HEK293 (cell line): ENCODE results near the gene CD300LG.

Experiments used
- GLI4 ChIP-seq: fragments of 450-650 bp; formaldehyde crosslinking; IDR thresholded peaks from 2 replicates; pipeline ENCODE4 v1.5.1; 2016; ENCODE audit warnings: missing biosample characterization, missing genetic modification characterization
- GLIS2 ChIP-seq: fragments of 450-650 bp; formaldehyde crosslinking; IDR thresholded peaks from 2 replicates; pipeline ENCODE4 v1.5.1; 2016; ENCODE audit warnings: missing biosample characterization, missing genetic modification characterization
- HOXC10 ChIP-seq: sonication (generic); formaldehyde crosslinking; IDR thresholded peaks from 2 replicates; pipeline ENCODE4 v1.8.1; 2023; ENCODE audit warnings: mild to moderate bottlenecking, missing genetic modification reagents
- KLF1 ChIP-seq: fragments of 450-650 bp; formaldehyde crosslinking; IDR thresholded peaks from 2 replicates; pipeline ENCODE4 v1.5.1; 2016; ENCODE audit warnings: missing biosample characterization, missing genetic modification characterization
- KLF8 ChIP-seq: fragments of 450-650 bp; formaldehyde crosslinking; IDR thresholded peaks from 2 replicates; pipeline ENCODE4 v1.5.1; 2016; ENCODE audit warnings: missing biosample characterization, missing genetic modification characterization
- MEIS1 ChIP-seq: sonication (generic); formaldehyde crosslinking; IDR thresholded peaks from 2 replicates; pipeline ENCODE4 v1.8.1; 2022; ENCODE audit warnings: missing genetic modification reagents, mild to moderate bottlenecking, borderline replicate concordance
- MYNN ChIP-seq: fragments of 450-650 bp; formaldehyde crosslinking; IDR thresholded peaks from 2 replicates; pipeline ENCODE4 v1.5.1; 2016; ENCODE audit warnings: missing biosample characterization, missing genetic modification characterization, borderline replicate concordance
- SALL2 ChIP-seq: fragments of 450-650 bp; formaldehyde crosslinking; IDR thresholded peaks from 2 replicates; pipeline ENCODE4 v1.5.0; 2017; ENCODE audit warnings: missing biosample characterization, mild to moderate bottlenecking, missing genetic modification characterization, borderline replicate concordance
- ZBTB20 ChIP-seq: fragments of 450-650 bp; formaldehyde crosslinking; IDR thresholded peaks from 2 replicates; pipeline ENCODE4 v1.5.1; 2016; ENCODE audit warnings: missing biosample characterization, missing genetic modification characterization
- ZBTB7A ChIP-seq: fragments of 450-650 bp; formaldehyde crosslinking; IDR thresholded peaks from 2 replicates; pipeline ENCODE4 v1.5.1; 2016; ENCODE audit warnings: low read depth, missing biosample characterization, missing genetic modification characterization
- ZFP37 ChIP-seq: fragments of 450-650 bp; formaldehyde crosslinking; IDR thresholded peaks from 2 replicates; pipeline ENCODE4 v1.5.1; 2016; ENCODE audit warnings: missing biosample characterization, missing genetic modification characterization
- ZFP69B ChIP-seq: fragments of 450-650 bp; formaldehyde crosslinking; IDR thresholded peaks from 2 replicates; pipeline ENCODE4 v1.5.1; 2016; ENCODE audit warnings: missing biosample characterization, missing genetic modification characterization
- ZNF132 ChIP-seq: fragments of 450-650 bp; formaldehyde crosslinking; IDR thresholded peaks from 2 replicates; pipeline ENCODE4 v1.5.1; 2017; ENCODE audit warnings: missing biosample characterization, missing genetic modification characterization, borderline replicate concordance
- ZNF140 ChIP-seq: fragments of 450-650 bp; formaldehyde crosslinking; IDR thresholded peaks from 2 replicates; pipeline ENCODE4 v1.5.1; 2016; ENCODE audit warnings: missing biosample characterization, missing genetic modification characterization
- ZNF169 ChIP-seq: fragments of 450-650 bp; formaldehyde crosslinking; IDR thresholded peaks from 2 replicates; pipeline ENCODE4 v1.5.1; 2016; ENCODE audit warnings: missing biosample characterization, missing genetic modification characterization
- ZNF214 ChIP-seq: fragments of 450-650 bp; formaldehyde crosslinking; IDR thresholded peaks from 2 replicates; pipeline ENCODE4 v1.5.1; 2017; ENCODE audit warnings: missing biosample characterization, mild to moderate bottlenecking, missing genetic modification characterization, borderline replicate concordance
- ZNF221 ChIP-seq: fragments of 450-650 bp; formaldehyde crosslinking; IDR thresholded peaks from 2 replicates; pipeline ENCODE4 v1.5.1; 2017; ENCODE audit warnings: missing biosample characterization, missing genetic modification characterization, borderline replicate concordance
- ZNF23 ChIP-seq: fragments of 450-650 bp; formaldehyde crosslinking; IDR thresholded peaks from 2 replicates; pipeline ENCODE4 v1.5.1; 2016; ENCODE audit warnings: missing biosample characterization, missing genetic modification characterization, borderline replicate concordance
- ZNF37A ChIP-seq: fragments of 450-650 bp; IDR thresholded peaks from 2 replicates; pipeline ENCODE4 v1.5.1; 2018; ENCODE audit warnings: missing biosample characterization, missing genetic modification characterization
- ZNF398 ChIP-seq: fragments of 450-650 bp; formaldehyde crosslinking; IDR thresholded peaks from 2 replicates; pipeline ENCODE4 v1.5.1; 2017; ENCODE audit warnings: missing biosample characterization, missing genetic modification characterization
- ZNF514 ChIP-seq: fragments of 450-650 bp; formaldehyde crosslinking; IDR thresholded peaks from 2 replicates; pipeline ENCODE4 v1.5.1; 2016; ENCODE audit warnings: missing biosample characterization, missing genetic modification characterization
- ZNF521 ChIP-seq: fragments of 450-650 bp; formaldehyde crosslinking; IDR thresholded peaks from 2 replicates; pipeline ENCODE4 v1.5.1; 2017; ENCODE audit warnings: missing biosample characterization, mild to moderate bottlenecking, missing genetic modification characterization
- ZNF548 ChIP-seq: fragments of 450-650 bp; formaldehyde crosslinking; IDR thresholded peaks from 2 replicates; pipeline ENCODE4 v1.5.1; 2016; ENCODE audit warnings: missing biosample characterization, missing genetic modification characterization
- ZNF549 ChIP-seq: fragments of 450-650 bp; IDR thresholded peaks from 2 replicates; pipeline ENCODE4 v1.5.1; 2018; ENCODE audit warnings: missing biosample characterization, missing genetic modification characterization, mild to moderate bottlenecking, inconsistent platforms, moderate library complexity
- ZNF561 ChIP-seq: fragments of 450-650 bp; IDR thresholded peaks from 2 replicates; pipeline ENCODE4 v1.5.1; 2018; ENCODE audit warnings: missing biosample characterization, missing genetic modification characterization, borderline replicate concordance
- ZNF791 ChIP-seq: fragments of 450-650 bp; formaldehyde crosslinking; IDR thresholded peaks from 2 replicates; pipeline ENCODE4 v1.5.1; 2016; ENCODE audit warnings: missing biosample characterization, missing genetic modification characterization
- ZNF792 ChIP-seq: fragments of 450-650 bp; formaldehyde crosslinking; IDR thresholded peaks from 2 replicates; pipeline ENCODE4 v1.5.1; 2016; ENCODE audit warnings: missing biosample characterization, missing genetic modification characterization
- ZXDB ChIP-seq: fragments of 450-650 bp; formaldehyde crosslinking; IDR thresholded peaks from 2 replicates; pipeline ENCODE4 v1.5.1; 2016; ENCODE audit warnings: missing biosample characterization, missing genetic modification characterization
- TF ChIP-seq, protein P1 (sequence below): fragments of 450-650 bp; formaldehyde crosslinking; IDR thresholded peaks from 2 replicates; pipeline ENCODE4 v1.5.1; 2016; ENCODE audit warnings: missing biosample characterization, missing genetic modification characterization
- TF ChIP-seq, protein P2 (sequence below): fragments of 450-650 bp; formaldehyde crosslinking; IDR thresholded peaks from 2 replicates; pipeline ENCODE4 v1.5.1; 2017; ENCODE audit warnings: missing biosample characterization, missing genetic modification characterization
- TF ChIP-seq, protein P3 (sequence below): fragments of 450-650 bp; formaldehyde crosslinking; IDR thresholded peaks from 2 replicates; pipeline ENCODE4; 2016; ENCODE audit warnings: missing biosample characterization, missing genetic modification characterization
- TF ChIP-seq, protein P4 (sequence below): fragments of 450-650 bp; formaldehyde crosslinking; IDR thresholded peaks from 2 replicates; pipeline ENCODE4 v1.5.1; 2016; ENCODE audit warnings: missing biosample characterization, missing genetic modification characterization

The CD300LG gene

GRCh38 chr17:43906951-43907424, 60.0 kb downstream of the CD300LG start (continued):
- TF ChIP-seq ZNF398 (tag by site-specific recombination) (peak; percentile 50), ZNF221 (tag by site-specific recombination) (no peak), ZBTB7A (tag by site-specific recombination) (no peak), ZBTB20 (peak; percentile 95), SALL2 (no peak), ZNF561 (tag by site-specific recombination) (no peak; the same call in 1 of the 2 replicates), ZNF132 (tag by site-specific recombination) (no peak), ZFP69B (tag by site-specific recombination) (no peak), ZNF549 (no peak), KLF1 (no peak), GLI4 (tag by site-specific recombination) (no peak), ZNF792 (tag by site-specific recombination) (no peak), ZNF23 (tag by site-specific recombination) (no peak), ZNF521 (tag by site-specific recombination) (no peak), ZXDB (tag by site-specific recombination) (no peak), ZFP37 (tag by site-specific recombination) (no peak), ZNF514 (no peak), ZNF791 (tag by site-specific recombination) (no peak), MEIS1 (CRISPR knock-in tag) (no peak), ZNF140 (tag by site-specific recombination) (no peak), GLIS2 (tag by site-specific recombination) (peak; percentile 42), ZNF214 (no peak), ZNF169 (tag by site-specific recombination) (no peak), HOXC10 (CRISPR knock-in tag) (no peak), MYNN (tag by site-specific recombination) (no peak), ZNF37A (no peak), ZNF548 (no peak), KLF8 (tag by site-specific recombination) (no peak)
- TF ChIP-seq, protein P1, sequence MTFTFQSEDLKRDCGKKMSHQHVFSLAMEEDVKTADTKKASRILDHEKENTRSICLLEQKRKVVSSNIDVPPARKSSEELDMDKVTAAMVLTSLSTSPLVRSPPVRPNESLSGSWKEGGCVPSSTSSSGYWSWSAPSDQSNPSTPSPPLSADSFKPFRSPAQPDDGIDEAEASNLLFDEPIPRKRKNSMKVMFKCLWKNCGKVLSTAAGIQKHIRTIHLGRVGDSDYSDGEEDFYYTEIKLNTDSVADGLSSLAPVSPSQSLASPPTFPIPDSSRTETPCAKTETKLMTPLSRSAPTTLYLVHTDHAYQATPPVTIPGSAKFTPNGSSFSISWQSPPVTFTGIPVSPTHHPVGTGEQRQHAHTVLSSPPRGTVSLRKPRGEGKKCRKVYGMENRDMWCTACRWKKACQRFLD (tag by site-specific recombination): no peak
- TF ChIP-seq, protein P2, sequence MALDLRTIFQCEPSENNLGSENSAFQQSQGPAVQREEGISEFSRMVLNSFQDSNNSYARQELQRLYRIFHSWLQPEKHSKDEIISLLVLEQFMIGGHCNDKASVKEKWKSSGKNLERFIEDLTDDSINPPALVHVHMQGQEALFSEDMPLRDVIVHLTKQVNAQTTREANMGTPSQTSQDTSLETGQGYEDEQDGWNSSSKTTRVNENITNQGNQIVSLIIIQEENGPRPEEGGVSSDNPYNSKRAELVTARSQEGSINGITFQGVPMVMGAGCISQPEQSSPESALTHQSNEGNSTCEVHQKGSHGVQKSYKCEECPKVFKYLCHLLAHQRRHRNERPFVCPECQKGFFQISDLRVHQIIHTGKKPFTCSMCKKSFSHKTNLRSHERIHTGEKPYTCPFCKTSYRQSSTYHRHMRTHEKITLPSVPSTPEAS (tag by site-specific recombination): no peak
- TF ChIP-seq, protein P3, sequence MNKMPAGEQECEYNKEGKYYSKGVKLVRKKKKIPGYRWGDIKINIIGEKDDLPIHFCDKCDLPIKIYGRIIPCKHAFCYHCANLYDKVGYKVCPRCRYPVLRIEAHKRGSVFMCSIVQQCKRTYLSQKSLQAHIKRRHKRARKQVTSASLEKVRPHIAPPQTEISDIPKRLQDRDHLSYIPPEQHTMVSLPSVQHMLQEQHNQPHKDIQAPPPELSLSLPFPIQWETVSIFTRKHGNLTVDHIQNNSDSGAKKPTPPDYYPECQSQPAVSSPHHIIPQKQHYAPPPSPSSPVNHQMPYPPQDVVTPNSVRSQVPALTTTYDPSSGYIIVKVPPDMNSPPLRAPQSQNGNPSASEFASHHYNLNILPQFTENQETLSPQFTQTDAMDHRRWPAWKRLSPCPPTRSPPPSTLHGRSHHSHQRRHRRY (tag by site-specific recombination): no peak
- TF ChIP-seq, protein P4, sequence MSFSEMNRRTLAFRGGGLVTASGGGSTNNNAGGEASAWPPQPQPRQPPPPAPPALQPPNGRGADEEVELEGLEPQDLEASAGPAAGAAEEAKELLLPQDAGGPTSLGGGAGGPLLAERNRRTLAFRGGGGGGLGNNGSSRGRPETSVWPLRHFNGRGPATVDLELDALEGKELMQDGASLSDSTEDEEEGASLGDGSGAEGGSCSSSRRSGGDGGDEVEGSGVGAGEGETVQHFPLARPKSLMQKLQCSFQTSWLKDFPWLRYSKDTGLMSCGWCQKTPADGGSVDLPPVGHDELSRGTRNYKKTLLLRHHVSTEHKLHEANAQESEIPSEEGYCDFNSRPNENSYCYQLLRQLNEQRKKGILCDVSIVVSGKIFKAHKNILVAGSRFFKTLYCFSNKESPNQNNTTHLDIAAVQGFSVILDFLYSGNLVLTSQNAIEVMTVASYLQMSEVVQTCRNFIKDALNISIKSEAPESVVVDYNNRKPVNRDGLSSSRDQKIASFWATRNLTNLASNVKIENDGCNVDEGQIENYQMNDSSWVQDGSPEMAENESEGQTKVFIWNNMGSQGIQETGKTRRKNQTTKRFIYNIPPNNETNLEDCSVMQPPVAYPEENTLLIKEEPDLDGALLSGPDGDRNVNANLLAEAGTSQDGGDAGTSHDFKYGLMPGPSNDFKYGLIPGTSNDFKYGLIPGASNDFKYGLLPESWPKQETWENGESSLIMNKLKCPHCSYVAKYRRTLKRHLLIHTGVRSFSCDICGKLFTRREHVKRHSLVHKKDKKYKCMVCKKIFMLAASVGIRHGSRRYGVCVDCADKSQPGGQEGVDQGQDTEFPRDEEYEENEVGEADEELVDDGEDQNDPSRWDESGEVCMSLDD (tag by site-specific recombination): peak; percentile 85
